Hindlimb muscle (tissue), 1 donor: ENCODE measurements around the gene ZNF106. TPM values are rescaled to one million over a fixed set of nuclear protein-coding genes. Genes with fewer than 3 reads are reported as not detected.

ENCODE experiments used
- DNase-seq: peaks from one replicate; pipeline ENCODE4 v3.0.0-alpha.2; 2013
- polyA plus RNA-seq: library from polyadenylated mRNA; unstranded; fragments of 120-200 nt; gene quantifications from one replicate; pipeline ENCODE4 v1.2.1, GENCODE V29; 2013; ENCODE audit not compliant: insufficient read length

The ZNF106 gene
- 308 TPM for polyA plus RNA-seq

- DNase-seq = peak; percentile 93
Observed at GRCh38 chr15:42490671-42491538, at the start of gene ZNF106. Gene ZNF106, minus strand, starts transcription at chr15:42491141. Its CDS starts 18,852 bp downstream, at chr15:42472289.

- DNase-seq = no peak
Observed at GRCh38 chr15:42533246-42533645, 42.3 kb upstream of the ZNF106 start.

- DNase-seq = no peak
Observed at GRCh38 chr15:42528970-42529369, 38.0 kb upstream of the ZNF106 start.

- DNase-seq = no peak
Observed at GRCh38 chr15:42523331-42523730, 32.4 kb upstream of the ZNF106 start.

- no peak for DNase-seq
Observed at GRCh38 chr15:42511007-42511391, 20.1 kb upstream of the ZNF106 start.

- DNase-seq = no peak
Observed at GRCh38 chr15:42510258-42511006, 19.5 kb upstream of the ZNF106 start.

- DNase-seq = no peak
Observed at GRCh38 chr15:42508263-42508690, 17.3 kb upstream of the ZNF106 start.

- no peak for DNase-seq
Observed at GRCh38 chr15:42507514-42507913, 16.6 kb upstream of the ZNF106 start.

- no peak for DNase-seq
Observed at GRCh38 chr15:42504631-42505030, 13.7 kb upstream of the ZNF106 start.

GRCh38 chr15:42503825-42504224 is 12.9 kb upstream of the ZNF106 start:
- no peak for DNase-seq

GRCh38 chr15:42502477-42502876 is 11.5 kb upstream of the ZNF106 start:
- no peak for DNase-seq

- DNase-seq = no peak
Observed at GRCh38 chr15:42499858-42500609, 9.1 kb upstream of the ZNF106 start.

- DNase-seq = no peak
Observed at GRCh38 chr15:42498212-42499068, 7.5 kb upstream of the ZNF106 start.

- peak; percentile 96 for DNase-seq
Observed at GRCh38 chr15:42495361-42496212, 4.6 kb upstream of the ZNF106 start, which contains the start of gene SNAP23. Gene SNAP23, plus strand, starts transcription at chr15:42495634. Its CDS starts 16,213 bp downstream, at chr15:42511847.

GRCh38 chr15:42494998-42495360 is 4.0 kb upstream of the ZNF106 start:
- DNase-seq = peak; percentile 73

- DNase-seq = no peak
Observed at GRCh38 chr15:42493679-42494078, 2.7 kb upstream of the ZNF106 start.

GRCh38 chr15:42491539-42492225 is 741 bp upstream of the ZNF106 start:
- DNase-seq = no peak

- no peak for DNase-seq
Observed at GRCh38 chr15:42490291-42490670, 660 bp downstream of the ZNF106 start.

GRCh38 chr15:42483677-42484076 is 7.3 kb downstream of the ZNF106 start:
- no peak for DNase-seq

GRCh38 chr15:42482701-42483100 is 8.2 kb downstream of the ZNF106 start:
- no peak for DNase-seq
